HG03432 (cell line): ENCODE measurements around the gene CRTAC1.

Source experiments
- ATAC-seq: cut with Tn5 transposase; IDR thresholded peaks from one replicate; pipeline ENCODE4 v1.9.1; 2021; ENCODE audit warnings: mild to moderate bottlenecking, moderate library complexity; ENCODE audit not compliant: unreplicated experiment

The CRTAC1 gene

GRCh38 chr10:97925308-97925938 is 105.0 kb downstream of the CRTAC1 start:
- ATAC-seq: no peak

DNA sequence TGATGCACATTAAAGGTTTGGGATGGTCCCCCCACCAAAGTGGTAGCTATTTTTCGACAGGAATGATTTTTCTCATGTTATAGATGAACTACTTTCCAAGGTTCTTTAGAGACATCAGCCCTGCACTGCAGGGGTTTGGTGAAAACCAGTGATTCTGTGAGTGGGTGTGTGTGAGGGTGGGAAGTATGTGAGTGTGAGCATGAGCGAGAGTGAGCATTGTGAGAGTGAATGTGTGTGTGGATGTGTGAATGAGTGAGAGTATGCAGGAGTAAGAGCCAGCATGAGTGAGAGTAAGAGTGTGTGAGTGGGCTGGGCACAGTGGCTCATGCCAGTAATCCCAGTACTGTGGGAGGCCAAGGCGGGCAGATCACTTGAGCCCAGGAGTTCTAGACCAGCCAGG is 105.7 kb downstream of the CRTAC1 start:
- ATAC-seq: no peak

- no peak for ATAC-seq
These were observed 106.9 kb downstream of the CRTAC1 start for GRCh38 chr10:97923476-97923875.

GRCh38 chr10:97923057-97923456 is 107.4 kb downstream of the CRTAC1 start:
- ATAC-seq: no peak

DNA sequence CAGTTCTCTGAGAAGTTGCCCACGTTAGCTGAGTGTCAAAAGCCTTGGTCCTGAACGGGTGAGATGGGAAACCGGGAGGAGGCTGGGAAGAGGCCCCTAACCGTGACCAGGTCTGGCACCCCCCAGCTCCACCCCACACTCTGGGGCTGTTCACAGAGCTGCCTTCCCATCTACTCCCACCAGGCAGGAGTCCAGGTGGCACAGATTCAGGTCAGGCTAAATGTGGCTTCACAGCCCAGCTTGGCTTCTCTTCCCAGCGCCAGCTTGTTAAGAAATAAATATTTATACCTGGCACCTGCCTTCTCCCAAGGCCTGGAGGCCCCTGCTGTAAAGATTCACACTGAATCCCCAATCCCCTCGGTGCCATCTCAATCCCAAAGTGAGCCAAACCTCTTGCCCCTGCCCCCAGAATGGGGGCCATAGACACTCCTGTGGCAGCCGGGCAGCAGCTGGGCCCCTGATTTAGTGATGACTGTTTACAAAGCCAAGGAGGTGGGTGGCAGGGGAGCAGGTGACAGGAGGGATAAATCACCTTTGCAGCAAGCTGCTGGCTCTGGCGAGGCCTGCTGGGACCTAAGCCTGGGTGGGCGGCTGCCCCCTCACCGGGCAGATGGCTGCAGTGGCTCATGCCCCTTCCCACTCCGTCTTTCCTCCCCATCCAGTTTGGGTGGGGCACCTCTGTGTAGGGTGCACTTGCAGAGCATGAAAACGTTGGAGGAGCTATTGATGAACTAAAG is 108.2 kb downstream of the CRTAC1 start:
- no peak for ATAC-seq

DNA sequence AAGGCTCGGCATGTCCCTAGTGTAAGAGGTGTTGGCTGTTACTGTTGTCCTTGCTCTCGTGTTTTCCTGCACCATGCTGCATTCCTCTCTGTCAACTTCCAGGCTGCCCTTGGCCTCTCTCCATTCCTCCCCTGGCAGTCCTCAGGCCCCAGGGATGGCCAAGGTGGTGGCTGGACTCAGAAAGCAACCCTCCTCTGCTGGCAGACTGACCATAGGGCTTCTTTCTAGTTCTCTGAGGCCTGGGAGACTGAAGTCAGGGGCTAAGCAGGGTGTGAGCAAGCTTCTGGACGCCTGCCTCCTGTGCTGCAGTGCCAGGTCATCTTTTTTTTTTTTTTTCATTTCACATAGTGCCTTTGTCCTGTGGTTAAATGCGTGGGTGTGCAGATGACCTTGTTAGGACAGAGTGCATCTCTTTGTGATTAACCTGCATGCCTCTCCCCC is 108.8 kb downstream of the CRTAC1 start:
- ATAC-seq: no peak

GRCh38 chr10:97920865-97921264 is 109.6 kb downstream of the CRTAC1 start:
- no peak for ATAC-seq

GRCh38 chr10:97919012-97919411 is 111.4 kb downstream of the CRTAC1 start:
- no peak for ATAC-seq

DNA sequence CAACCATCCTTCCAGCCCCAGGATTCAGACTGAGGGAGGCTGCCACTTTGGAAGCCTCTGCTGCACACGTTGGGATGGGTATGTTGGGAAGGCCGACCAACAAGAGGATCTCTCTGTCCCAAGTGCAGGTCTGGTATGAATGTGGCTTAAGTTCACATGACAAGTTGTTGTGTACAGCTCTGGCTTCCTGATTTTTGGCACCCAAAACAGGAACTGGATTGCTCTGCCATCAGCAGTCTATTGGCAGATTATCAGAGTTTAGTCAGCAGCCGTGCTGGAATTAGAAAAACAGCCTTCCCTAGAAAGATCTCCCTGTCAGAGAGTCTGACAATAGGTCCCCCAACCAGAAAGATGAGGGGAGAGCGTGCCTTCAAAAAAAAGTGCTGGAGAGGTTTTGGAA is 113.8 kb downstream of the CRTAC1 start:
- ATAC-seq: no peak

DNA sequence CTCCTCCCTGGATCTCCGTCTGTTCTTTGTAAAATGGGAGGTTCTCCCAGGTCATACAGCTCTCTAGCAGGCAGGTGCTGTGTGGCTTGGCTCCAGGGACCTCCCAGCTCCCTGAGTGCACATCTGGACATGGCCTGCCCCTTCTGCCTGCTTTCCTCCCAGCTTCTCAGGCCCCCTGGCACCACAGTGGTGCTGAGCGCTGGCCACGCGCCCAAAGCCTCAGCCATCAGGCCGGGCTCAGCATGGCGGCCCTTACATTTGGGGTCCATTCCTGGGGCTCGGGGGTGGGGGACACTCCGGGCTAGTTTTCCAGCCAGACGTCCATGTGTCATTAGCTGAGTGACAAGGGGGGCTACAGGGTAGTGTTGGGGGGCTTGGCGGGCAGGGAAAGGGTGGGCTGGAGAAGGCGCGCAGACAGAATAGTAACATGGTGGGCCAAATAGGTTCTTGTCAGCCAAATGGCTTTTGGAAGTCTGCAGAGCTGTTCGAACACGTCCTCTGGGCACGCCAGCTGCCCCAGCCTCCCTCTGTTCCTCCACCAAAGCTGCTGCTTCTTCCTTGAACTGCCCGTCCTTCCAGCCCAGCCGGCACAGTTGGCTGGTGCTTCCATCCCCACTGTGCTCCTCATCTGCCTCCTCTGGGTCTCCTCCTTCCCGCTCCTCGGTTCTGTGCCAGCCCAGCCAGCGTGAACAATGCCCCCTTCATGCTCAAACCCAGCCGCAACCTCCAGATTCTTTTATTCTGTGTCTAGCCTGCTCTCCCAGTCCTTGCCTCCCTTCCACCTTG is 114.9 kb downstream of the CRTAC1 start:
- no peak for ATAC-seq

DNA sequence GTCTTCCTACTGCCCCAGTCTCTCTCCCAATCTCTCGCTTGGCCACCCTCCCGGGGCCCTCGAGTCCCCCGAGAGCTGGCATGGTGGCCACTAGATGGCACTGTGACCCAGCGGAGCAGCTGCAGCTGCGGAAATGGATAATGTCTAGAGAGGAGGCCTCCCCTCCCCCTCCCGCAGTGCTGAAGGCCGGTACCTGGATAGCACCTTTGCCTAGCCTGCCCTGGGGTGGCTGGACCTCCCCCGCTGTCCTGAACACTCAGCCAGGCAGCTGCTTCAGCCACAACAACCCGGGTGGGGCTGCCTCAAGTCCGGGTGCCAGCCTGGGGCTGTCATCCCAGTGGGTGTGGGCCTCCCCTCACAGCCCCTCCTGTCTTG is 115.6 kb downstream of the CRTAC1 start:
- peak; percentile 79 for ATAC-seq

DNA sequence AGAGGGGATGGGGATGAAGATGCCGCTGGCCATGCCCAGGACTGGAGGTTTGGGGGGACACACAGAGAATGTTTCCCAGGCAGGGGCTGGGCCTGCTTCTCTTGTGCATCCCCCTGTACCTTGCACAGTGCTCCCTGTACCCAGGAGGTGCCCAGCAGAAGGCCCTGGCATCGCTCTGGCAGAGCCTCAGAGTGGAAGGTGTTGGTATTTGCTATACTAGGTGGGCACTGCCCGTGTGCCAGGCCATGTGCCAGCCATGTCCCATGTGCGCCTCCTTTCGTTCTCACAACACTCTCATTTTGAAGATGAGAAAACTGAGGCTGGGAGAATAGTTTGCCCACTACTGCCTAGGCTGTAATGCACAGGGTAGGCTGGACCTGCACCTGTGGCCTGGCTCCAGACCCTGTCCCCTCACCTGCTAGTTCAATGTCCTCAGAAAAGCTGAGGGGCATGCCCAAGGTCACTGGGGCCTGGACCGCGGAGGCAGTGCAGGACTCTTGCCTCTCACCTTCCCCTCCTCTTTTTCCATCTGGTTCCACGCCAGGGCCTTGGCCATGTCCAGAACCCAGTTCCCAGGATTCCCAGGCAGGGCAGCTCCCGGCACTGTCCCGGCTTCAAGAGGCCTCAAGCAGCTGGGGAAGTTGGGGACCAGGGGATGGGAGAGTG is 116.1 kb downstream of the CRTAC1 start:
- ATAC-seq: no peak

DNA sequence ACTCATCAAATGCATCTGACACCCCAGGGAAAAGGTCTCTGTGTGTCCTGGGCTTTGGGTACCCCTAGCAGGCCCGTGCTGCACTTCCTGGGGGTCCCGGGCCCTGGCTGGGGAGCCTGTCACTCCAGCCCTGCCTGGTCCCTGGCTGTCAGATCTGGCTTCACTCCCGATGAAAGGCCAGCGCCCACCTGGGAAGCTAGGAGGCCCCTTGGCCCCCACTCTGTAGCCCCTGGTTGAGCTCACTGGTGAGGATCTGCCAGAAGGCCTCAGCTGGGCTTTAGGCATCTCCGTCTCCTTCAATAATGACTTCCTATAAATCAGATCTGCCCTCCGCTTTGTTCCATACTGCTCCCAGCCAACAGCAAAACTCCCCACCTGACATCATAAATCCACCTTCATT is 116.8 kb downstream of the CRTAC1 start:
- no peak for ATAC-seq

DNA sequence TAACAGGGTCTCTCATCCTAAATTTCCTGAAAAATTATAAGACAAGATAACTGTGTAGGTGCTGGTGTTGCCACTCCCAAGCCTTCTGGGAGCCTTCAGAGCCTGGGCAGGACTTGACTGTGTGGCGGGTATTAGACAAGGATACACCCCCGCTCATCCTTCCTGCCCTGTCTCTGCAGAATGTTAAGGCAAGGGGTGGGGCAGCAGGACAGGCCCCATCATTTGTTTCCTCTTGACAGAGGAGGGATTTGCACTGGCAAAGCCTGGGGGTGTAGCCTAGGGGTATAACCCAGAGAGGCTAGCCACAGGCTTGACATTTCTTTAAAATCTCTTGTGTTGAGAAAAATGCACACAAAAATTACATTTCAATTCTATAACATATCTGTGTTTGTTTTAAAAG is 117.2 kb downstream of the CRTAC1 start:
- ATAC-seq: no peak

DNA sequence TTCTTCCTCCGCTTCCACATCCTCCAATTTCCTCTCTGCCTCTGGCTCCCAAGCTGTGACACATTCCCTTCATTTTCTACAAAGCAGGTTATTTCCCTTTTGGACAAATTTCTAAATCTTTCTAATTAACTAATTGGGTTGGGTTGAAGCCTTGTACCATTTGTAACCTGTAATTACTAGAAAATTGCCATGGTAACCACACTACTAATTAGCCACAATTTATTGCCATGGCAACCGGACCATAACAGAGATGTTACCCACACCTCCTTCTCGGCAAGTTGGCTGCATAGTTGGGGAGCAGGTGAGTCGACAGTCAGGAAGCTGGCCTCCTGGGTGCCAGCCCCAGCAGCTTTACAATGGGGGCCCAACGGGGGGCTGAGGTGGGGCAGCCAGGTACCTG is 119.2 kb downstream of the CRTAC1 start:
- no peak for ATAC-seq

DNA sequence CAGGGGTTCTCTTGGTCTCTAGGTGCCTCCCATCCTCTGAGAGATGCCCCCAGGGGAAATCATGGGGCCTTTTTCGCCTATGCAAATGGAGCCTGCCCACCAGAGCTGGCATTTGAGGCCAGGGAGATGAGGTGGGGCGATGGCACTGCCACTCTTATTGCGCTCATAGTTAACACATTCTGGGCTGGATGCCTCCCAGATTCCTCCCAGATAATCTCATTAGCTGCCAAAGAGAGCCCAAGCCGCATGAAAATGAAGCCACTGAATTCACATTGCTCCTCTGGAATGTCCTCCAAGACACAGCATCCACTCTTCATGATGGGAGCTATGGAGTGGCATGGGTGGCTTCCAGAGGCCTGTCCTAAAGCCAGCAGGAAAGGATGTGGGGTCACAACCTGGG is 119.8 kb downstream of the CRTAC1 start:
- ATAC-seq: no peak

- ATAC-seq: no peak
These were observed 122.6 kb downstream of the CRTAC1 start for GRCh38 chr10:97907830-97908229.

DNA sequence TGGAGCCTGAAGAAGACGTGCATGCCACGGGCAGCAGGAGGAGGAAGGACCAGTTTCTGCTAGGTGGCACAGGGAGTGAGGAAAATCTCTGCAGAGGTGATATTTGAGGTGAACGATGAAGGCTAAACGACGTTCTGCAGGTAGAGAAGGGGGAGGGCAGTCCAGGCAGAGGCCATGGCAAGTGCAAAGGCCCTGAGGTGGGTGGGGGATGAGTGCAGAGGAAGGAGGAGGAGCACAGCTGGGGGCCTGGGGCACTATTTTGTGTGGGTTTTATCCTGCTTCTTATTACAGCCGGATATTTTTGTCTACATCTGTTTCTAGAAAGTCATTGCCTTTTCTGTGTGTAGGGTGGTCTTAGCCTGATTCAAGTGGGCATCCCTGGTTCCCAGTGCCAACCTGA is 123.2 kb downstream of the CRTAC1 start:
- no peak for ATAC-seq

DNA sequence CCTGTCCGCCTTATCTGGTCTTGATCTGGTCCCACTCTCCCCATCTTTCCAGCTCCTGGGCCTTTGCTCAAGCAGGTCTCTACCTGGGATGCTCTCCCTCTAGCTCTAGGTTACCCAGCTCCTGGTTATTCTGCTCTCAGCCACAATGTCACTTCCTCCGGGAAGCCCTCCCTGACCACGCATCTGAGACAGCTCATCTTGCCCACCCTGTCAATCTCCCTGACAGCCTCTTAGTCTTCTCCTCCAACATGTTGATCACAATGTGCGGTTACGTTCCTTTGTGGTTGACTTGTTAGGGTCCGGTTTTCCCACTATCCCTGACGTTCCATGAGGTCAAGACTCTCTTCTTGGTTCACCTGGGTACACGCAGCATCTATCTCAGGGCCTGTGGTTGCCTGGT is 125.1 kb downstream of the CRTAC1 start:
- ATAC-seq: no peak

GRCh38 chr10:97904576-97904975 is 125.8 kb downstream of the CRTAC1 start:
- no peak for ATAC-seq

- no peak for ATAC-seq
These were observed 126.4 kb downstream of the CRTAC1 start for GRCh38 chr10:97904018-97904381.
